Measurements from ENCODE around the gene PIK3CG. TPM values are rescaled to one million over a fixed set of nuclear protein-coding genes. Genes with fewer than 3 reads are reported as not detected.

The PIK3CG gene
- total and polyA plus RNA-seq, 10 of the 15 experiments (the other 5 are each of a cell fraction or from before 2014, with no cell fraction given) = 0.79 to 7.6 (median 5.2) TPM

- POLR2A ChIA-PET = no interaction called here
- FAIRE-seq = no peak
- Histone ChIP-seq H3K9me3 (replicated peaks; ENCODE audit: control insufficient read depth, insufficient read depth, low read length) (peaks cover 3% of the 10 kb centered on the region; the same call in 1 of the 3 replicates), H3K4me2 (ENCODE audit: control insufficient read depth, insufficient read depth) (no peak overlapping the region), H3K4me3 (no peak overlapping the region), H3K4me1 (ENCODE audit: control insufficient read depth, insufficient read depth, low read length) (no peaks in the 10 kb centered on the region), H3K27ac (ENCODE audit: control insufficient read depth, insufficient read depth) (no peak overlapping the region), H3K27me3 (replicated peaks in 1 of 2; ENCODE audit: control insufficient read depth in 2 of 2, insufficient read depth in 2 of 2, low read length in 1 of 2) (peaks cover 0 to 2% of the 10 kb centered on the region in 2 experiments; a peak in 2 of 4 replicates), H4K20me1 (ENCODE audit: control insufficient read depth, insufficient read depth) (no peaks in the 10 kb centered on the region), H3K36me3 (ENCODE audit: control insufficient read depth in 2 of 2, insufficient read depth in 2 of 2, low read length in 1 of 2) (no peaks in the 10 kb centered on the region), H2AFZ (ENCODE audit: control insufficient read depth, low read depth, low read length) (no peak overlapping the region), H3K9ac (ENCODE audit: control insufficient read depth, insufficient read depth, low read length) (no peak overlapping the region), H3K79me2 (ENCODE audit: control insufficient read depth, insufficient read depth, low read length) (no peaks in the 10 kb centered on the region)
- in situ Hi-C loops (cut with MboI) (no loop called here), intact Hi-C loops (cut with micrococcal nuclease; ENCODE audit: unreplicated experiment) (no loop called here)
- SMC1A ChIA-PET (ENCODE audit: uncharacterized antibody, unreplicated experiment) = interaction anchor here (0.8 kb wide), 1 partner anchor 357 kb away, joined by 3 read pairs; no protein-coding TSS in a partner anchor
- TF ChIP-seq CUX1 (IDR thresholded peaks at IDR 0.05; ENCODE audit: insufficient replicate concordance, low read depth, low read length) = no peak
- TF ChIP-seq SMARCA5 (IDR thresholded peaks at IDR 0.05) = no peak
- CTCF ChIA-PET = no interaction called here
- DNase-seq (ENCODE audit: low read depth, low spot score) = no peak
- no TSS peak for BruUV-seq (replicated peaks)
- RAD21 ChIA-PET (ENCODE audit: unreplicated experiment) = no interaction called here
- no peak for ATAC-seq
Observed at GRCh38 chr7:106841896-106842390, 23.1 kb upstream of the PIK3CG start.
